HG03565 (cell line): ENCODE measurements around the gene C14orf119.
A peak's percentile ranks its signal among the peaks of the same experiment; 100 is the strongest.

ENCODE experiments used
- ATAC-seq: cut with Tn5 transposase; IDR thresholded peaks from one replicate; pipeline ENCODE4 v1.9.1; 2021; ENCODE audit warnings: mild to moderate bottlenecking, moderate library complexity; ENCODE audit not compliant: unreplicated experiment

Gene C14orf119

GRCh38 chr14:23060536-23061260 lies 34.6 kb upstream of the C14orf119 start:
- ATAC-seq: no peak

GRCh38 chr14:23062002-23062401 lies 33.3 kb upstream of the C14orf119 start:
- no peak for ATAC-seq

- no peak for ATAC-seq
Observed at GRCh38 chr14:23063601-23064000, 31.7 kb upstream of the C14orf119 start.

GRCh38 chr14:23066368-23066767 lies 28.9 kb upstream of the C14orf119 start:
- ATAC-seq: no peak

- no peak for ATAC-seq
Observed at GRCh38 chr14:23066855-23067744, 28.2 kb upstream of the C14orf119 start.

GRCh38 chr14:23067847-23068788 lies 27.2 kb upstream of the C14orf119 start:
- no peak for ATAC-seq

- peak; percentile 64 for ATAC-seq
Observed at GRCh38 chr14:23068789-23069412, 26.4 kb upstream of the C14orf119 start.

GRCh38 chr14:23069413-23069806 lies 25.9 kb upstream of the C14orf119 start:
- no peak for ATAC-seq

GRCh38 chr14:23070262-23071129 lies 24.8 kb upstream of the C14orf119 start:
- no peak for ATAC-seq

- ATAC-seq: peak; percentile 78
Observed at GRCh38 chr14:23071244-23071920, 23.9 kb upstream of the C14orf119 start.

- ATAC-seq: no peak
Observed at GRCh38 chr14:23071921-23072539, 23.3 kb upstream of the C14orf119 start.

- ATAC-seq: no peak
Observed at GRCh38 chr14:23074906-23075305, 20.4 kb upstream of the C14orf119 start.

- ATAC-seq: no peak
Observed at GRCh38 chr14:23076785-23077408, 18.4 kb upstream of the C14orf119 start.

GRCh38 chr14:23077962-23078361 lies 17.3 kb upstream of the C14orf119 start:
- no peak for ATAC-seq

- no peak for ATAC-seq
Observed at GRCh38 chr14:23078692-23079116, 16.6 kb upstream of the C14orf119 start.

GRCh38 chr14:23079716-23080115 lies 15.6 kb upstream of the C14orf119 start:
- ATAC-seq: no peak

GRCh38 chr14:23080474-23080873 lies 14.8 kb upstream of the C14orf119 start:
- ATAC-seq: no peak

- ATAC-seq: no peak
Observed at GRCh38 chr14:23085458-23085857, 9.8 kb upstream of the C14orf119 start.
